Neural progenitor cell (in vitro differentiated cells): Measurements from ENCODE around the gene SSNA1.

ENCODE experiments used
- CTCF ChIP-seq: fragments of 200-600 bp; sonication (generic); IDR thresholded peaks from 2 replicates; pipeline ENCODE4 v1.5.1; 2017; ENCODE audit warnings: antibody characterized with exemption, mild to moderate bottlenecking
- EZH2 ChIP-seq: fragments of 200-600 bp; sonication (generic); IDR thresholded peaks from 2 replicates; pipeline ENCODE4 v1.6.1; 2017; ENCODE audit warnings: antibody characterized with exemption, mild to moderate bottlenecking, moderate library complexity
- EZH2phosphoT487 ChIP-seq: fragments of 200-600 bp; sonication (generic); IDR thresholded peaks from 2 replicates; pipeline ENCODE4 v1.6.1; 2017; ENCODE audit warnings: antibody characterized with exemption

- TF ChIP-seq CTCF (no peak), EZH2phosphoT487 (no peak), EZH2 (no peak)
These were observed 10.1 kb upstream of the SSNA1 start for GRCh38 chr9:137178201-137178938.
